Spleen (tissue), 11 donors: ENCODE data around the gene GRK5. TPM values are rescaled to one million over a fixed set of nuclear protein-coding genes. Genes with fewer than 3 reads are reported as not detected.

Experiments
- DNase-seq: peaks from one replicate; pipeline ENCODE4 v3.0.0-alpha.2; 2020
- H3K27ac ChIP-seq, 8 donors: fragments of 200-600 bp; sonication (generic) in 7 of 8; 1 replicate in 4 of 8; 2 replicates in 4 of 8; pipeline versions ENCODE4 v1.5.0 to v1.8.0; 2016 to 2021; ENCODE audit warnings: inconsistent platforms in 4 of 8, mild to moderate bottlenecking in 4 of 8, moderate library complexity in 1 of 8
- H3K27me3 ChIP-seq, 7 donors: fragments of 200-600 bp; sonication (generic) in 6 of 7; replicated peaks in 1 of 7; 1 replicate in 4 of 7; 2 replicates in 3 of 7; pipeline versions ENCODE4 v1.5.0 to v1.8.0; 2016 to 2021; ENCODE audit warnings: inconsistent platforms in 3 of 7, mild to moderate bottlenecking in 1 of 7
- H3K36me3 ChIP-seq, 6 donors: fragments of 200-600 bp; sonication (generic) in 5 of 6; 1 replicate in 4 of 6; 2 replicates in 2 of 6; pipeline versions ENCODE4 v1.5.0 to v1.8.0; 2016 to 2021; ENCODE audit warnings: inconsistent platforms in 2 of 6
- H3K4me1 ChIP-seq, 6 donors: fragments of 200-600 bp; sonication (generic) in 5 of 6; 1 replicate in 3 of 6; 2 replicates in 3 of 6; pipeline versions ENCODE4 v1.5.0 to v1.8.0; 2016 to 2021; ENCODE audit warnings: inconsistent platforms in 3 of 6
- H3K4me3 ChIP-seq, 8 donors: fragments of 200-600 bp; sonication (generic) in 7 of 8; 1 replicate in 4 of 8; 2 replicates in 4 of 8; pipeline versions ENCODE4 v1.5.0 to v1.8.0; 2016 to 2021; ENCODE audit warnings: inconsistent platforms in 4 of 8, mild to moderate bottlenecking in 4 of 8, moderate library complexity in 2 of 8
- H3K9me3 ChIP-seq, 8 donors: fragments of 200-600 bp; sonication (generic) in 7 of 8; 1 replicate in 4 of 8; 2 replicates in 4 of 8; pipeline versions ENCODE4 v1.5.0 to v1.8.0; 2016 to 2021; ENCODE audit warnings: inconsistent platforms in 4 of 8
- CTCF ChIP-seq, 11 experiments: fragments of 200-600 bp in 7 of 11; fragments of 450-650 bp in 4 of 11; sonication (generic) in 4 of 11; IDR thresholded peaks in 8 of 11; conservative IDR thresholded peaks in 3 of 11; 1 replicate in 7 of 11; 2 replicates in 4 of 11; pipeline versions ENCODE4 v1.4.0 to v1.8.0; 2016 to 2021; ENCODE audit warnings: antibody characterized with exemption in 11 of 11, inconsistent platforms in 4 of 11, mild to moderate bottlenecking in 1 of 11
- POLR2A ChIP-seq, 3 donors: fragments of 450-650 bp; IDR thresholded peaks; one replicate each; pipeline ENCODE4 v1.5.1; 2017; ENCODE audit warnings: antibody characterized with exemption in 3 of 3, mild to moderate bottlenecking in 1 of 3
- POLR2AphosphoS5 ChIP-seq, 3 donors: sonication (generic); formaldehyde crosslinking; IDR thresholded peaks; one replicate each; pipeline ENCODE4 v1.5.1; 2017; ENCODE audit warnings: antibody characterized with exemption in 3 of 3
- WGBS, 5 donors: extraction: QIAGEN DNeasy Blood & Tissue Kit in 3 of 5; methylation state at CpG; one replicate each; pipeline versions ENCODE4 v1.1.5 to v1.1.7; 2013 to 2018; 5-methylcytosine and 5-hydroxymethylcytosine counted together
- intact Hi-C: fragments of 100-400 bp; cut with DNase I; formaldehyde crosslinking; loops from one replicate; pipeline ENCODE4 v1.15.0; 2023; ENCODE audit warnings: low total_unique reads
- polyA plus RNA-seq, 3 donors: library from polyadenylated mRNA; stranded (reverse); fragments of 200-250 nt; gene quantifications; one replicate each; pipeline ENCODE4 v1.2.1, GENCODE V29; 2013
- total RNA-seq, 7 donors: library from RNA; depleted of rRNA in 3 of 7; stranded (reverse); fragments of >200 nt in 3 of 7; fragmentation: NEBNext Ultra II Directional in 4 of 7; extraction: Animal tissue kit (Norgen Biotek cat#: 25700) in 4 of 7; gene quantifications; one replicate each; pipeline versions ENCODE4 v1.1.0 to v1.2.1, GENCODE V29; 2016 to 2021
- donor health status: healthy with polysubstance abuse.
- donor health status: DM: no; HTN: no; CAD: no; lungs with moderate emphysema.
- donor health status: DM: no; HTN: no; CAD: no.
- donor health status: Bipolar disorder and iron deficiency.
- donor health status: healthy.
- donor health status: DM: no; HTN: no; CAD: no.
- donor health status: DM: yes; HTN: yes; CAD: no.

The GRK5 gene
- total and polyA plus RNA-seq, 10 donors: 15.5 to 85.2 (median 52.1) TPM

- DNase-seq: no peak
- TF ChIP-seq POLR2AphosphoS5 (IDR thresholded peaks at IDR 0.05): peak in 1 of 3 donors; percentile 5
- TF ChIP-seq CTCF (IDR thresholded peaks at IDR 0.05 in 8 of 11, conservative IDR thresholded peaks at IDR 0.05 in 3 of 11): no peak
- TF ChIP-seq POLR2A (IDR thresholded peaks at IDR 0.05): no peak
Observed at GRCh38 chr10:119424258-119424975, 217.0 kb downstream of the GRK5 start.

GRCh38 chr10:119425102-119425880 lies 217.9 kb downstream of the GRK5 start:
- peaks cover 0 to 24% (median 10%) of the 10 kb centered on the region in 6 donors for H3K4me1 ChIP-seq
- 80 to 87% (median 84%) methylated on average over 11 of the region's 11 CpGs for WGBS, 5 donors
- H3K27me3 ChIP-seq: no peaks in the 10 kb centered on the region
- no peak overlapping the region for H3K27ac ChIP-seq
- no peak overlapping the region for H3K4me3 ChIP-seq
- H3K36me3 ChIP-seq: peaks cover 2 to 89% (median 49%) of the 10 kb centered on the region in 6 donors
- intact Hi-C loops: no loop called here
- no peaks in the 10 kb centered on the region for H3K9me3 ChIP-seq
- no peak for TF ChIP-seq POLR2AphosphoS5 (IDR thresholded peaks at IDR 0.05)
- no peak for TF ChIP-seq POLR2A (IDR thresholded peaks at IDR 0.05)
- no peak for TF ChIP-seq CTCF (IDR thresholded peaks at IDR 0.05 in 8 of 11, conservative IDR thresholded peaks at IDR 0.05 in 3 of 11)
- no peak for DNase-seq

More at GRCh38 chr10:119424258-119424975, 217.0 kb downstream of the GRK5 start:
- Histone ChIP-seq H3K4me3 (no peak overlapping the region), H3K27ac (no peak overlapping the region), H3K27me3 (no peaks in the 10 kb centered on the region), H3K36me3 (peaks cover 2 to 80% (median 49%) of the 10 kb centered on the region in 6 donors), H3K4me1 (peaks cover 0 to 24% (median 10%) of the 10 kb centered on the region in 6 donors), H3K9me3 (no peaks in the 10 kb centered on the region)
- intact Hi-C loops: no loop called here
- 82 to 97% (median 89%) methylated on average over 5 to 6 of the region's 6 CpGs for WGBS, 5 donors

- H3K27me3 ChIP-seq: no peaks in the 10 kb centered on the region
- intact Hi-C loops: no loop called here
- DNase-seq: no peak
- peaks cover 2 to 94% (median 52%) of the 10 kb centered on the region in 6 donors for H3K36me3 ChIP-seq
- no peaks in the 10 kb centered on the region for H3K9me3 ChIP-seq
- H3K4me1 ChIP-seq: peaks cover 0 to 21% (median 8%) of the 10 kb centered on the region in 6 donors
- H3K27ac ChIP-seq: no peak overlapping the region
- 79 to 90% (median 84%) methylated on average over 4 to 9 of the region's 9 CpGs for WGBS, 5 donors
- TF ChIP-seq CTCF (IDR thresholded peaks at IDR 0.05 in 8 of 11, conservative IDR thresholded peaks at IDR 0.05 in 3 of 11) (no peak), POLR2A (IDR thresholded peaks at IDR 0.05) (no peak), POLR2AphosphoS5 (IDR thresholded peaks at IDR 0.05) (peak in 1 of 3 donors; percentile 15)
- no peak overlapping the region for H3K4me3 ChIP-seq
Observed at GRCh38 chr10:119425881-119426170, 218.5 kb downstream of the GRK5 start.

GRCh38 chr10:119426699-119427098 lies 219.3 kb downstream of the GRK5 start:
- TF ChIP-seq POLR2A (IDR thresholded peaks at IDR 0.05) (no peak), POLR2AphosphoS5 (IDR thresholded peaks at IDR 0.05) (no peak), CTCF (IDR thresholded peaks at IDR 0.05 in 8 of 11, conservative IDR thresholded peaks at IDR 0.05 in 3 of 11) (no peak)
- no peak for DNase-seq
- Histone ChIP-seq H3K4me3 (no peak overlapping the region), H3K36me3 (peaks cover 2 to 95% (median 57%) of the 10 kb centered on the region in 6 donors), H3K27me3 (no peaks in the 10 kb centered on the region), H3K27ac (no peak overlapping the region), H3K4me1 (peaks cover 0 to 12% (median 3%) of the 10 kb centered on the region in 6 donors), H3K9me3 (no peaks in the 10 kb centered on the region)
- intact Hi-C loops: no loop called here
- 87 to 97% (median 94%) methylated on average over 5 of the region's 5 CpGs for WGBS, 5 donors
